SJSA1 (cell line): ENCODE data around the gene USP40. TPM values are rescaled to one million over a fixed set of nuclear protein-coding genes. Genes with fewer than 3 reads are reported as not detected.
A peak's percentile ranks its signal among the peaks of the same experiment; 100 is the strongest.
"Not testable (repeated sequence)": the region's sequence is repeated elsewhere in the genome, so short reads cannot be mapped to it uniquely, and the experiment has no call there.

Source experiments
- DNase-seq, 2 experiments: peaks; one replicate each; pipeline ENCODE4 v3.0.0-alpha.2; 2015 to 2020; ENCODE audit warnings: low spot score in 2 of 2, low read depth in 1 of 2
- H3K27ac ChIP-seq: fragments of 250-450 bp; sonication (Bioruptor Pico); 2 replicates; pipeline ENCODE4 v1.5.1; 2020; ENCODE audit warnings: mild to moderate bottlenecking, moderate library complexity
- H3K27me3 ChIP-seq: fragments of 250-450 bp; sonication (Bioruptor Pico); replicated peaks from 2 replicates; pipeline ENCODE4 v1.5.1; 2020; ENCODE audit warnings: mild to moderate bottlenecking, moderate library complexity
- H3K36me3 ChIP-seq: fragments of 250-450 bp; sonication (Bioruptor Pico); 2 replicates; pipeline ENCODE4 v1.5.1; 2020; ENCODE audit warnings: mild to moderate bottlenecking
- H3K4me1 ChIP-seq: fragments of 250-450 bp; sonication (Bioruptor Pico); replicated peaks from 2 replicates; pipeline ENCODE4 v1.6.1; 2021; ENCODE audit warnings: mild to moderate bottlenecking
- H3K4me3 ChIP-seq: fragments of 250-450 bp; sonication (Bioruptor Pico); 2 replicates; pipeline ENCODE4 v1.5.1; 2020; ENCODE audit warnings: mild to moderate bottlenecking
- H3K9me3 ChIP-seq: fragments of 250-450 bp; sonication (Bioruptor Pico); replicated peaks from 2 replicates; pipeline ENCODE4 v1.5.1; 2020; ENCODE audit warnings: mild to moderate bottlenecking
- total RNA-seq: library from RNA; depleted of rRNA; stranded (reverse); fragments of >200 nt; shearing (Covaris generic); gene quantifications from 2 replicates; pipeline ENCODE4 v1.2.3, GENCODE V29; 2014

Gene USP40
- total RNA-seq, 1 experiment from 2014 or later = 25.4 TPM

- not testable (repeated sequence) for H3K4me3 ChIP-seq, DNase-seq, H3K9me3 ChIP-seq, H3K4me1 ChIP-seq, H3K27ac ChIP-seq, H3K36me3 ChIP-seq, H3K27me3 ChIP-seq
Measured at GRCh38 chr2:233583217-233583965, 16.8 kb upstream of the USP40 start.

- H3K27me3 ChIP-seq, H3K27ac ChIP-seq, H3K36me3 ChIP-seq, H3K4me3 ChIP-seq, H3K9me3 ChIP-seq, DNase-seq, H3K4me1 ChIP-seq: not testable (repeated sequence)
Measured at GRCh38 chr2:233577341-233577740, 10.8 kb upstream of the USP40 start.

GRCh38 chr2:233572468-233572867 is 5.9 kb upstream of the USP40 start:
- H3K36me3 ChIP-seq = no peaks in the 10 kb centered on the region
- H3K4me3 ChIP-seq = no peak overlapping the region
- H3K9me3 ChIP-seq = no peaks in the 10 kb centered on the region
- H3K27ac ChIP-seq = no peak overlapping the region
- H3K27me3 ChIP-seq = no peaks in the 10 kb centered on the region
- H3K4me1 ChIP-seq = no peaks in the 10 kb centered on the region
- DNase-seq = no peak

- Histone ChIP-seq H3K4me1 (no peaks in the 10 kb centered on the region), H3K27ac (no peak overlapping the region), H3K4me3 (no peak overlapping the region), H3K27me3 (no peaks in the 10 kb centered on the region), H3K9me3 (no peaks in the 10 kb centered on the region), H3K36me3 (peaks cover under 1% of the 10 kb centered on the region; the same call in 1 of the 2 replicates)
- no peak for DNase-seq
Measured at GRCh38 chr2:233571462-233571861, 4.9 kb upstream of the USP40 start.

DNA sequence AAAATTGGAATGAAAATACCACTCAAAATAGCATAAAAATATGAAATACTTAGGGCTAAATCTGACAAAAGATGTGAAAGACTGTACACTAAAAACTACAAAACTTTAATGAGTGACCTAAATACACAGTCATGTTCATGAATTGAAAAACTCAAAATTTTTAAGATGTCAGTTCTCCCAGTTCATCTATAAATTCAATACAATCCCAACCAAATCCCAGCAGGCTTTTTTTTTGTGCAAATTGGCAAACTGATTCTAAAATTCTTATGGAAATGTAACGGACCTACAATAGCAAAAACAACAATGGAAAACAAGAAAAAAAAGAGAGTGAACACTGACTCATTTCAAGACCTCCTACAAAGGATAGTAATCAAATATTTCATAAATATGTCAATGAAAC is 4.4 kb upstream of the USP40 start:
- H3K9me3 ChIP-seq = no peaks in the 10 kb centered on the region
- H3K4me1 ChIP-seq = no peaks in the 10 kb centered on the region
- no peaks in the 10 kb centered on the region for H3K27me3 ChIP-seq
- H3K36me3 ChIP-seq = peaks cover 4% of the 10 kb centered on the region; the same call in 1 of the 2 replicates
- no peak overlapping the region for H3K4me3 ChIP-seq
- DNase-seq = no peak
- H3K27ac ChIP-seq = no peak overlapping the region

- no peak for DNase-seq
- no peaks in the 10 kb centered on the region for H3K9me3 ChIP-seq
- peak overlapping the region; percentile 81 for H3K4me3 ChIP-seq
- H3K27ac ChIP-seq = peak overlapping the region; percentile 95
- peaks cover 12% of the 10 kb centered on the region for H3K4me1 ChIP-seq
- H3K36me3 ChIP-seq = peaks cover 10% of the 10 kb centered on the region; the same call in 1 of the 2 replicates
- no peaks in the 10 kb centered on the region for H3K27me3 ChIP-seq
Measured at GRCh38 chr2:233565685-233566140, 869 bp downstream of the USP40 start.

DNA sequence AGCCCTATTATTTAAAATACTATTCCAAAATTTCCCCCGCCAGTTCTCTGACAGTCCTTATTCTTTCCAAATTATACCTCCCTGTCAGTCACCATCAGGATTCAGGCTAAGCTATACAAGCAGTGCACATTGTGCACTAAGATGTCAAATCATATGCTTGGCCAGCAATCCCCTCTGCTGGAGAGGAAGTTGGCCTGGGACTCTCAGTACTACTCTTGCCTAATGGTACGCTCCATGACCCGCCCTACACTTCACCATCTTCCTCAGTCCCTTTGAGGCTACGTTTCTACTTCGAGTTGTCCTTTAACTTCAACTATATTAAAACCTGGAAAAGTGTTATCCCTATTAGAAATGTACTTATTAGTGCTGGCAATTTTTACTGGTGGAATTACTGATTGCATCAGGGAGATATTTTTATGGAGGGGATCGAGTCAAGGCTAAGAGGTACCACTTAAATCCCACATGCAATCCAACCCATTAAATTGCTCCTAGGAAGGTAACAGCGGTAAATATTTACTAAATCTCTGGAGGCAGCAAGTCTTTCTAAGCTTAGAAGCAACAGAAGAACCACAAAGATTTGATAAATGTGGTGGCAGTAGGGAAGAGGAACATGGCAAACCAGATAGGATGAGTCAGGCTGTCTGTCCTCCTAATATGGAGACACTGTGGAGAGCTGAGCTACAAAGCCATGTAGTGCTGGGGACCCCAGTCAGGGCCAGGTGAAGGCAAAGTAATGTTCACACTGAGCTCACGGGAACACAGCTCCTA is 2.7 kb downstream of the USP40 start:
- Histone ChIP-seq H3K36me3 (peaks cover 14% of the 10 kb centered on the region; the same call in 1 of the 2 replicates), H3K27ac (no peak overlapping the region), H3K4me3 (no peak overlapping the region), H3K4me1 (peaks cover 25% of the 10 kb centered on the region), H3K27me3 (no peaks in the 10 kb centered on the region), H3K9me3 (no peaks in the 10 kb centered on the region)
- no peak for DNase-seq

DNA sequence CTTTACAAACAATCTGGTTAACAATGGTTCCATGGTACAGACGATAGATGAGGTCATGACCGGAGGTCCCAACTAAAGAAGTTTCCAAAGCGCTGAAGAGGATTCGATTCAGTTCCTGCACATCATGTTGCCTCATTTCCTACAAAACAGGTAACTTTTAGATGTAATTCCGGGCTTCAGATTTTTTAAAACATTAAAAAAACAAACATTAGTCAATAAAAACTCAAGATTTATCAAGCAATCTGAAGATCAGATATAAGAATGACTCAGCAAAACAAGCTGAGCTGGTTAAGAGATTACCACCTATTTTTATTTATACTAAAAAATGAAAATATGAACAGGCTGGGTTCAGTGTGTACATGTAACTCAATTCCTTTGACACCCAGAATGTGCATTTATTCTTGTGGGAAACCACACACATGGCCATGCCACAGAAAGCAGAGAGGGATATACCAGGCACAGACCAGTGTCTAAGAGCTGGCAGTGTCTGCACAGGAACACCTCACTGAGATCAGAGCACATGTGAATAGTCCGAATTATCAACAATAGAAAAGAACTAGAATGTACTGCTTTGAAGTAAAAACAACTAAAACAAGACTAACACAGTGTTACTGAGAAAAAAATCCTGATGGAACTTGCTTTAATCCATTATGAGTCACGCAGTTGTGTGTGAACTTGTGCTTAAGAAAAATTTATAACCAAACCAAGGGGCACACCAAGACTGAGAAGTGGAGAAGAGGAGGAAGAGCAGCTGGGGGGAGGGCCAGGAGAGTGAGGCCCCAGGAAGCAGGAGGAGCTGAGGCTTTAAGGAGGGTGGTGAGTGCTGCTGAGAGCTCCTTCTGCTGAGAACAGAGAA is 9.5 kb downstream of the USP40 start:
- Histone ChIP-seq H3K27me3 (no peaks in the 10 kb centered on the region), H3K9me3 (no peaks in the 10 kb centered on the region), H3K4me3 (no peak overlapping the region), H3K4me1 (peaks cover 32% of the 10 kb centered on the region), H3K27ac (peak overlapping the region; percentile 70), H3K36me3 (peaks cover 25% of the 10 kb centered on the region)
- peak; percentile 76 to 85 for DNase-seq

- peaks cover 40% of the 10 kb centered on the region for H3K36me3 ChIP-seq
- no peak for DNase-seq
- H3K9me3 ChIP-seq = no peaks in the 10 kb centered on the region
- no peaks in the 10 kb centered on the region for H3K27me3 ChIP-seq
- H3K4me1 ChIP-seq = peaks cover 18% of the 10 kb centered on the region
- no peak overlapping the region for H3K4me3 ChIP-seq
- H3K27ac ChIP-seq = no peak overlapping the region
Measured at GRCh38 chr2:233553366-233553765, 13.2 kb downstream of the USP40 start.

- DNase-seq = no peak
- peaks cover 45% of the 10 kb centered on the region for H3K36me3 ChIP-seq
Measured at GRCh38 chr2:233551491-233551890, 15.1 kb downstream of the USP40 start.

GRCh38 chr2:233546774-233547173 is 19.8 kb downstream of the USP40 start:
- H3K27me3 ChIP-seq = no peaks in the 10 kb centered on the region
- H3K4me1 ChIP-seq = no peaks in the 10 kb centered on the region
- peaks cover 39% of the 10 kb centered on the region for H3K36me3 ChIP-seq
- H3K4me3 ChIP-seq = no peak overlapping the region
- DNase-seq = no peak
- no peaks in the 10 kb centered on the region for H3K9me3 ChIP-seq
- H3K27ac ChIP-seq = no peak overlapping the region

More at GRCh38 chr2:233551491-233551890, 15.1 kb downstream of the USP40 start:
- no peaks in the 10 kb centered on the region for H3K4me1 ChIP-seq
- H3K27ac ChIP-seq = no peak overlapping the region
- no peak overlapping the region for H3K4me3 ChIP-seq
- no peaks in the 10 kb centered on the region for H3K27me3 ChIP-seq
- H3K9me3 ChIP-seq = no peaks in the 10 kb centered on the region

DNA sequence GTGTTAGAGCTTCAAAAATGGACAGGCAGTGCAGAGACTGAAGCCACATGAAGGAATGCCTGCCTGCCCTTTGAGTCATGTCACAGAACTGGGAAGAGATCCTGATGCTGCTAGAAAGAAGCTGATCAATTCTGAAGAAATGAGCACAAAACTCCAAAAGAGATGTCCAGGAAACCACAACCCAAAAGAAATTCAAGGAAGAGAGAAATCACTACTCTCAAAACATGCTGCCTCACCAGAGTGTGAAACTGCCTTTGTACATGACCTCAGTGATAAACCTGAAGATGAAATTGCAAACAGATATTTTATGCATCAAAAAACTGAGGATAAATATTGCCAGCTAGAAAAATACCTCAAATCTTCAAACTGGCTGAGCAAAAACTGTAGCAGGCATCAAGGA is 20.5 kb downstream of the USP40 start:
- H3K9me3 ChIP-seq = no peaks in the 10 kb centered on the region
- H3K4me1 ChIP-seq = no peaks in the 10 kb centered on the region
- no peak overlapping the region for H3K4me3 ChIP-seq
- no peak overlapping the region for H3K27ac ChIP-seq
- no peaks in the 10 kb centered on the region for H3K27me3 ChIP-seq
- peaks cover 36% of the 10 kb centered on the region for H3K36me3 ChIP-seq
- no peak for DNase-seq

GRCh38 chr2:233544200-233544610 is 22.4 kb downstream of the USP40 start:
- Histone ChIP-seq H3K36me3 (peaks cover 31% of the 10 kb centered on the region), H3K27ac (no peak overlapping the region), H3K4me3 (no peak overlapping the region), H3K9me3 (no peaks in the 10 kb centered on the region), H3K4me1 (no peaks in the 10 kb centered on the region), H3K27me3 (no peaks in the 10 kb centered on the region)
- DNase-seq = no peak
